Measurements from ENCODE around the gene IL7R. TPM values are rescaled to one million over a fixed set of nuclear protein-coding genes. Genes with fewer than 3 reads are reported as not detected.

IL7R gene
- total RNA-seq (2022), result not detected in 2 replicates
- Bru-seq, nascent RNA, result not detected
- not detected for BruChase-seq, experiment 1, labeled RNA remaining after a 2-hour chase
- not detected for BruChase-seq, experiment 2, labeled RNA remaining after a 6-hour chase
- long read RNA-seq, result 0 reads

DNA sequence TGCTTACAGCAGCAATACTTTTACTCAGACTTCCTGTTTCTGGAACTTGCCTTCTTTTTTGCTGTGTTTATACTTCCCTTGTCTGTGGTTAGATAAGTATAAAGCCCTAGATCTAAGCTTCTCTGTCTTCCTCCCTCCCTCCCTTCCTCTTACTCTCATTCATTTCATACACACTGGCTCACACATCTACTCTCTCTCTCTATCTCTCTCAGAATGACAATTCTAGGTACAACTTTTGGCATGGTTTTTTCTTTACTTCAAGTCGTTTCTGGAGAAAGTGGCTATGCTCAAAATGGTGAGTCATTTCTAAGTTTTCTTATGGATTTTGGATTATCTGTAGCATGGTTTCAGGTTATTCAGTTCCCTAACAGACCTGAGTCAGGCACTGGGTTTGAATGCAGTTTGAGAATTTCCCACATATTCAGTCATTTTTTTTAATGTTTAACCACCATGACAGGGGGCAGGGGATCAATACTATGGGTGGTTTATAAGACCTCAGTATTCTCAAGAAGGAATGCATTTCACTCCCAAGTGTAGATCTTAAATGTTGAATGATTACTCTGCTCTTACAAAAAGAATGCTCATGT lies at the start of gene IL7R:
TSS of gene IL7R (plus strand) at position 127 of the 587 bp plus-strand sequence. CDS start at position 214, 87 bp downstream.
- H3K4me3 ChIP-seq (ENCODE audit: low read depth, low read length), result no peak within 1 kb of the TSS
- Mint-ChIP-seq H3K4me3 (ENCODE audit: unreplicated experiment) (no peak within 1 kb of the TSS), H3K27me3 (ENCODE audit: insufficient read depth, unreplicated experiment) (peaks cover 2% of the 10 kb centered on the region), H3K4me1 (ENCODE audit: low read depth, unreplicated experiment) (no peaks in the 10 kb centered on the region), H3K36me3 (ENCODE audit: insufficient read depth, unreplicated experiment) (no peaks in the 10 kb centered on the region), H3K27ac (ENCODE audit: unreplicated experiment) (no peak within 1 kb of the TSS), H3K9me3 (ENCODE audit: unreplicated experiment) (no peaks in the 10 kb centered on the region)
- H3K9me3 ChIP-seq, result no peaks in the 10 kb centered on the region
- CTCF ChIA-PET, result no interaction called here
- no peaks in the 10 kb centered on the region for H3K27me3 ChIP-seq (replicated peaks; ENCODE audit: control insufficient read depth, insufficient read depth, low read length)
- H3K4me1 ChIP-seq, result no peaks in the 10 kb centered on the region
- intact Hi-C loops (cut with micrococcal nuclease; ENCODE audit: unreplicated experiment), result no loop called here
- no peaks in the 10 kb centered on the region for H3K36me3 ChIP-seq (ENCODE audit: control insufficient read depth, insufficient read depth, low read length)
- TF ChIP-seq, protein P1, sequence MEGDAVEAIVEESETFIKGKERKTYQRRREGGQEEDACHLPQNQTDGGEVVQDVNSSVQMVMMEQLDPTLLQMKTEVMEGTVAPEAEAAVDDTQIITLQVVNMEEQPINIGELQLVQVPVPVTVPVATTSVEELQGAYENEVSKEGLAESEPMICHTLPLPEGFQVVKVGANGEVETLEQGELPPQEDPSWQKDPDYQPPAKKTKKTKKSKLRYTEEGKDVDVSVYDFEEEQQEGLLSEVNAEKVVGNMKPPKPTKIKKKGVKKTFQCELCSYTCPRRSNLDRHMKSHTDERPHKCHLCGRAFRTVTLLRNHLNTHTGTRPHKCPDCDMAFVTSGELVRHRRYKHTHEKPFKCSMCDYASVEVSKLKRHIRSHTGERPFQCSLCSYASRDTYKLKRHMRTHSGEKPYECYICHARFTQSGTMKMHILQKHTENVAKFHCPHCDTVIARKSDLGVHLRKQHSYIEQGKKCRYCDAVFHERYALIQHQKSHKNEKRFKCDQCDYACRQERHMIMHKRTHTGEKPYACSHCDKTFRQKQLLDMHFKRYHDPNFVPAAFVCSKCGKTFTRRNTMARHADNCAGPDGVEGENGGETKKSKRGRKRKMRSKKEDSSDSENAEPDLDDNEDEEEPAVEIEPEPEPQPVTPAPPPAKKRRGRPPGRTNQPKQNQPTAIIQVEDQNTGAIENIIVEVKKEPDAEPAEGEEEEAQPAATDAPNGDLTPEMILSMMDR (IDR thresholded peaks at IDR 0.05; ENCODE audit: insufficient read depth in 1 of 2, low read depth in 1 of 2, low read length in 1 of 2, severe bottlenecking in 1 of 2, unreplicated experiment in 1 of 2), result no peak
- no TSS peak for BruUV-seq (replicated peaks)
- DNase-seq, result no peak
- POLR2A ChIA-PET, result no interaction called here

DNA sequence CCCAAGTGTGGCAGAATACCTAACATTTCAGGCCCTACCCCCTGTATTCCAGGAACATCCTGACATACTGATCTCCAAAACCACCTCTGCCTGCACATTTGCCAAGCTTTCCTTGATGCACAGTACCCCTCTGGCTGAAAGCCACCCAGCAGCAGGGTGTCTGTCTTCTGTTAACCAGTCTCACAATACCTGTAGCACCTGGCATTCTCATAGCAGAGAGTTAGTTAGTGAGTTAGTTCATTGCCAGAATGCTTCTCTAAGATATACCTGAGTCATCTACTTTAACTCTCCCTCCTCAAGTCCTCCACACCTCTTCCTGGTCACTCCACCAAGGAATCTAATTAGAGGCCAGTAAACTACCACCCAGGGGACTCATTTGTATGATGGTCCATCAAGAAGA lies 46.1 kb upstream of the IL7R start:
- Histone ChIP-seq H3K4me1 (no peaks in the 10 kb centered on the region), H3K36me3 (ENCODE audit: control insufficient read depth, insufficient read depth, low read length) (no peaks in the 10 kb centered on the region), H3K4me3 (ENCODE audit: low read depth, low read length) (no peak overlapping the region), H3K9me3 (no peaks in the 10 kb centered on the region), H3K27me3 (replicated peaks; ENCODE audit: control insufficient read depth, insufficient read depth, low read length) (no peaks in the 10 kb centered on the region)
- ChIA-PET CTCF (no interaction called here), POLR2A (no interaction called here)
- BruUV-seq (replicated peaks), result no TSS peak
- intact Hi-C loops (cut with micrococcal nuclease; ENCODE audit: unreplicated experiment), result no loop called here
- no peak for DNase-seq
- no peaks in the 10 kb centered on the region for H3K36me3 Mint-ChIP-seq (ENCODE audit: insufficient read depth, unreplicated experiment)
- TF ChIP-seq, protein P1 (IDR thresholded peaks at IDR 0.05; ENCODE audit: insufficient read depth in 1 of 2, low read depth in 1 of 2, low read length in 1 of 2, severe bottlenecking in 1 of 2, unreplicated experiment in 1 of 2), result no peak
- no peaks in the 10 kb centered on the region for H3K9me3 Mint-ChIP-seq (ENCODE audit: unreplicated experiment)
- H3K4me3 Mint-ChIP-seq (ENCODE audit: unreplicated experiment), result no peak overlapping the region
- no peak overlapping the region for H3K27ac Mint-ChIP-seq (ENCODE audit: unreplicated experiment)
- no peaks in the 10 kb centered on the region for H3K4me1 Mint-ChIP-seq (ENCODE audit: low read depth, unreplicated experiment)
- no peaks in the 10 kb centered on the region for H3K27me3 Mint-ChIP-seq (ENCODE audit: insufficient read depth, unreplicated experiment)

DNA sequence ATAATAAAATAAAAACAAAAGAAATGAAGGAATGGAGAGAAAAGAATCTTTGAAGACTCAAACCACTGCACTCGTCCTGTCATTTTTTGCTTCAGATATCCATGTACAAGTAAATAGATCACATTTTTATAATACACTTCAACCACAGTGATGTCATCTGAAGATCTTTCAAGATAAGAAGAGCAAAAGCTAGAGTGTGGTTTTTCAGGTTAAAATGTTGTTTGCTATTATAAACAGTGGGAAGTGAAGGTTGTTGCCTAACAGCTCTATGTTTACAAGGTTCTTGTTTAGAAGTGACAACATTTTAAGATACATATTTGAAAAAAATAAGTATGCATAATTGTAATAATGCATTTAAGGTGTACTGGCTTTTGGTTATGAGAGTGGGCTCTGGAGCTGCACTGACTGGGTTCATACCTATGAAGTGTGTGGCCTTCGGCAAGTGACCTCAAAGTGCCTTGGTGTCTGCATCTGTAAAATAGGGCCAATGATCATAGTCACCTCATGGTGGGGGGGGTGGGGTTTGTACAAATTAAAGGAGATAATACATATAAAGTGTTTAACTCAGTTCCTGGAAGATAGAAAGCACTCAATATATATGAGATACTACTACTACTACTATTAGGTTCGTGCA lies 45.5 kb upstream of the IL7R start:
- TF ChIP-seq, protein P1 (IDR thresholded peaks at IDR 0.05; ENCODE audit: insufficient read depth in 1 of 2, low read depth in 1 of 2, low read length in 1 of 2, severe bottlenecking in 1 of 2, unreplicated experiment in 1 of 2), result no peak
- DNase-seq, result no peak
- H3K27ac Mint-ChIP-seq (ENCODE audit: unreplicated experiment), result no peak overlapping the region
- no peaks in the 10 kb centered on the region for H3K9me3 Mint-ChIP-seq (ENCODE audit: unreplicated experiment)
- no peaks in the 10 kb centered on the region for H3K36me3 ChIP-seq (ENCODE audit: control insufficient read depth, insufficient read depth, low read length)
- no peak overlapping the region for H3K4me3 Mint-ChIP-seq (ENCODE audit: unreplicated experiment)
- H3K27me3 ChIP-seq (replicated peaks; ENCODE audit: control insufficient read depth, insufficient read depth, low read length), result no peaks in the 10 kb centered on the region
- no peak overlapping the region for H3K4me3 ChIP-seq (ENCODE audit: low read depth, low read length)
- no peaks in the 10 kb centered on the region for H3K9me3 ChIP-seq
- ChIA-PET POLR2A (no interaction called here), CTCF (no interaction called here)
- H3K4me1 ChIP-seq, result 0 out of 2 replicates have a peak, but pooled peaks cover under 1% of the 10 kb centered on the region
- H3K36me3 Mint-ChIP-seq (ENCODE audit: insufficient read depth, unreplicated experiment), result no peaks in the 10 kb centered on the region
- BruUV-seq (replicated peaks), result no TSS peak
- no peaks in the 10 kb centered on the region for H3K27me3 Mint-ChIP-seq (ENCODE audit: insufficient read depth, unreplicated experiment)
- H3K4me1 Mint-ChIP-seq (ENCODE audit: low read depth, unreplicated experiment), result no peaks in the 10 kb centered on the region
- intact Hi-C loops (cut with micrococcal nuclease; ENCODE audit: unreplicated experiment), result no loop called here

Measured in Caco-2 (cell line).